Tibial nerve (tissue), 4 donors: ENCODE data around the gene LAT. TPM values are rescaled to one million over a fixed set of nuclear protein-coding genes. Genes with fewer than 3 reads are reported as not detected.
"Not testable (repeated sequence)": the region's sequence is repeated elsewhere in the genome, so short reads cannot be mapped to it uniquely, and the experiment has no call there.

Experiments used
- DNase-seq, 2 donors: peaks; one replicate each; pipeline ENCODE4 v3.0.0-alpha.2; 2019; ENCODE audit warnings: low spot score in 2 of 2
- H3K27ac ChIP-seq, 4 donors: fragments of 200-600 bp; sonication (generic) in 3 of 4; one replicate each; pipeline ENCODE4 v1.5.1; 2017 to 2019; ENCODE audit warnings: mild to moderate bottlenecking in 1 of 4
- H3K27me3 ChIP-seq, 2 donors: fragments of 200-600 bp; sonication (generic) in 1 of 2; one replicate each; pipeline versions ENCODE4 v1.5.1 to v1.6.0; 2017 to 2019
- H3K36me3 ChIP-seq, 3 donors: fragments of 200-600 bp; sonication (generic); one replicate each; pipeline ENCODE4 v1.5.1; 2018 to 2019
- H3K4me1 ChIP-seq, 4 donors: fragments of 200-600 bp; sonication (generic) in 3 of 4; one replicate each; pipeline ENCODE4 v1.5.1; 2017 to 2019
- H3K4me3 ChIP-seq, 4 donors: fragments of 200-600 bp; sonication (generic) in 3 of 4; one replicate each; pipeline ENCODE4 v1.5.1; 2017 to 2019; ENCODE audit warnings: mild to moderate bottlenecking in 1 of 4, moderate library complexity in 1 of 4
- H3K9me3 ChIP-seq, 4 donors: fragments of 200-600 bp; sonication (generic) in 3 of 4; one replicate each; pipeline ENCODE4 v1.5.1; 2017 to 2019
- CTCF ChIP-seq, 5 experiments: fragments of 200-600 bp in 3 of 5; fragments of 450-650 bp in 2 of 5; sonication (generic) in 3 of 5; IDR thresholded peaks; one replicate each; pipeline ENCODE4 v1.5.1; 2016 to 2019; ENCODE audit warnings: antibody characterized with exemption in 5 of 5, mild to moderate bottlenecking in 3 of 5, moderate library complexity in 2 of 5
- EP300 ChIP-seq, 2 donors: sonication (generic); formaldehyde crosslinking; IDR thresholded peaks; one replicate each; pipeline ENCODE4 v1.6.1; 2017; ENCODE audit warnings: antibody characterized with exemption in 2 of 2, mild to moderate bottlenecking in 1 of 2
- POLR2A ChIP-seq, 2 donors: fragments of 450-650 bp; IDR thresholded peaks; one replicate each; pipeline ENCODE4 v1.6.1; 2017; ENCODE audit warnings: antibody characterized with exemption in 2 of 2, mild to moderate bottlenecking in 2 of 2, moderate library complexity in 2 of 2
- WGBS, 2 donors: methylation state at CpG; one replicate each; pipeline ENCODE4 v1.1.5; 2018; 5-methylcytosine and 5-hydroxymethylcytosine counted together
- total RNA-seq, 4 donors: library from RNA; depleted of rRNA; stranded (reverse); fragments of >200 nt; gene quantifications; one replicate each; pipeline ENCODE4 v1.1.0, GENCODE V29; 2016

LAT gene
- total RNA-seq, 4 donors from 2014 or later: 9.4 to 15.3 (median 12.4) TPM

GRCh38 chr16:28975158-28975599 is 9.7 kb upstream of the LAT start:
- Histone ChIP-seq H3K27ac (peak overlapping the region in 3 of 4 donors; percentile 85 to 92 (median 87)), H3K36me3 (peaks cover 0 to 35% (median 3%) of the 10 kb centered on the region in 3 donors), H3K4me3 (peak overlapping the region; percentile 91 to 97 (median 94)), H3K4me1 (peaks cover 0 to 33% (median 12%) of the 10 kb centered on the region in 4 donors), H3K9me3 (no peaks in the 10 kb centered on the region), H3K27me3 (no peaks in the 10 kb centered on the region)
- DNase-seq: no peak
- TF ChIP-seq CTCF (IDR thresholded peaks at IDR 0.05) (no peak), POLR2A (IDR thresholded peaks at IDR 0.05) (no peak), EP300 (IDR thresholded peaks at IDR 0.05) (no peak)
- WGBS, 2 donors: 8 to 20% methylated on average over 1 to 30 of the region's 30 CpGs

- TF ChIP-seq POLR2A (IDR thresholded peaks at IDR 0.05) (no peak), EP300 (IDR thresholded peaks at IDR 0.05) (no peak), CTCF (IDR thresholded peaks at IDR 0.05) (peak in 1 of 5 experiments; percentile 19)
- no peak overlapping the region for H3K4me3 ChIP-seq
- no peaks in the 10 kb centered on the region for H3K27me3 ChIP-seq
- H3K4me1 ChIP-seq: peaks cover 0 to 33% (median 12%) of the 10 kb centered on the region in 4 donors
- H3K27ac ChIP-seq: no peak overlapping the region
- H3K36me3 ChIP-seq: peaks cover 0 to 63% (median 5%) of the 10 kb centered on the region in 3 donors
- no peak for DNase-seq
- 81 to 84% methylated on average over 11 of the region's 11 CpGs for WGBS, 2 donors
- H3K9me3 ChIP-seq: peaks cover 0 to 7% (median 0%) of the 10 kb centered on the region in 4 donors
These were observed 6.9 kb upstream of the LAT start for GRCh38 chr16:28977703-28978662.

GRCh38 chr16:28980330-28980729 is 4.5 kb upstream of the LAT start:
- WGBS, 2 donors: 89 to 90% methylated on average over 7 of the region's 7 CpGs

GRCh38 chr16:28980929-28981328 is 3.9 kb upstream of the LAT start:
- Histone ChIP-seq H3K9me3 (peaks cover 0 to 7% (median 0%) of the 10 kb centered on the region in 4 donors), H3K27me3 (no peaks in the 10 kb centered on the region), H3K4me3 (no peak overlapping the region), H3K4me1 (peaks cover 0 to 13% (median 3%) of the 10 kb centered on the region in 4 donors), H3K27ac (no peak overlapping the region), H3K36me3 (peaks cover 2 to 92% (median 5%) of the 10 kb centered on the region in 3 donors)
- DNase-seq: no peak
- 92 to 96% methylated on average over 7 of the region's 7 CpGs for WGBS, 2 donors
- TF ChIP-seq POLR2A (IDR thresholded peaks at IDR 0.05) (no peak), EP300 (IDR thresholded peaks at IDR 0.05) (no peak), CTCF (IDR thresholded peaks at IDR 0.05) (no peak)

More at GRCh38 chr16:28980330-28980729, 4.5 kb upstream of the LAT start:
- Histone ChIP-seq H3K36me3 (peaks cover 2 to 86% (median 5%) of the 10 kb centered on the region in 3 donors), H3K4me1 (peaks cover 0 to 19% (median 8%) of the 10 kb centered on the region in 4 donors)
- DNase-seq, H3K27me3 ChIP-seq, H3K27ac ChIP-seq, H3K9me3 ChIP-seq, H3K4me3 ChIP-seq: not testable (repeated sequence)

GRCh38 chr16:28981517-28981916 is 3.3 kb upstream of the LAT start:
- no peak for DNase-seq
- Histone ChIP-seq H3K9me3 (peaks cover 0 to 9% (median 0%) of the 10 kb centered on the region in 4 donors), H3K27me3 (no peaks in the 10 kb centered on the region), H3K36me3 (peaks cover 2 to 98% (median 9%) of the 10 kb centered on the region in 3 donors), H3K27ac (no peak overlapping the region), H3K4me3 (no peak overlapping the region), H3K4me1 (peaks cover 0 to 7% (median 0%) of the 10 kb centered on the region in 4 donors)
- WGBS, 2 donors: 69 to 71% methylated on average over 7 to 12 of the region's 12 CpGs
- TF ChIP-seq POLR2A (IDR thresholded peaks at IDR 0.05) (no peak), CTCF (IDR thresholded peaks at IDR 0.05) (peak in 1 of 5 experiments; percentile 33), EP300 (IDR thresholded peaks at IDR 0.05) (no peak)
